Activated CD4-positive, alpha-beta memory T cell treated with anti-CD3 and anti-CD28 coated beads, Interleukin-2, amount 10 ng/mL, durations not matched to agents 7 days and 5 days (primary cell): ENCODE measurements around the gene SLC2A13. TPM values are rescaled to one million over a fixed set of nuclear protein-coding genes. Genes with fewer than 3 reads are reported as not detected.

Experiments used
- CTCF ChIA-PET: fragments of 350-600 bp; sonication (Branson Sonifier 250); formaldehyde crosslinking; loops from one replicate; lab custom pipeline; 2021; ENCODE audit warnings: antibody characterized with exemption, inconsistent platforms; lab: Charles Lee
- POLR2A ChIA-PET: fragments of 350-600 bp; sonication (Branson Sonifier 250); formaldehyde crosslinking; loops from one replicate; lab custom pipeline; 2021; ENCODE audit warnings: antibody characterized with exemption; lab: Charles Lee
- DNase-seq: peaks from one replicate; pipeline ENCODE4 v3.0.0-alpha.2; 2020
- H3K27ac Mint-ChIP-seq: one replicate; pipeline ENCODE4 v1.8.0; 2021; ENCODE audit warnings: mild to moderate bottlenecking, mixed read lengths
- H3K27me3 Mint-ChIP-seq: one replicate; pipeline ENCODE4 v1.8.0; 2021; ENCODE audit warnings: mixed read lengths
- H3K36me3 Mint-ChIP-seq: one replicate; pipeline ENCODE4 v1.8.0; 2021; ENCODE audit warnings: low read depth, mixed read lengths
- H3K4me1 Mint-ChIP-seq: one replicate; pipeline ENCODE4 v1.8.0; 2021; ENCODE audit warnings: mixed read lengths
- H3K4me3 Mint-ChIP-seq: one replicate; pipeline ENCODE4 v1.8.0; 2021; ENCODE audit warnings: mild to moderate bottlenecking, mixed read lengths
- H3K9me3 Mint-ChIP-seq: one replicate; pipeline ENCODE4 v1.8.0; 2021; ENCODE audit warnings: mixed read lengths
- total RNA-seq, 2 experiments: library from RNA; stranded (reverse); gene quantifications; one replicate each; pipeline ENCODE4 v1.2.3, GENCODE V29; 2021

The SLC2A13 gene
- total RNA-seq, 2 experiments from 2014 or later: 3.2 to 3.4 TPM

DNA sequence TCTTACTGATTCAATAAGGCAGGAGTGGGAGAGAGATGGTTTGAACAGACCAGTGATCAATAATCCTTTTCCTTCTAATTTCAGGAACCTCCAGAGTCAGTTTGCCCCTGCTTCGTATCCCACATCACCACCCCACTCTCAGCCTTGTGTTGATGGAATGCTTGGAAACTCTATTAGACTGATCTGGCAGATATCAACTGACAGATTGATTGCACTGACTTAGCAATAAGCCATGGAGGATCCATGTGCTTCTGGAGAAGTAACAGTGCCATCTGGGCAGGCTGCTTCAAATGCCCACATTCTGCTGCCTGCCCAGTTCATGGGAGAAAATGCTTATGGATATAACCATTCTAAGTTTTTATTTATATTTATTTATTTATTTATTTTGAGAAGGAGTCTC lies 218.0 kb downstream of the SLC2A13 start:
- no peak overlapping the region for H3K4me3 Mint-ChIP-seq
- no peaks in the 10 kb centered on the region for H3K27me3 Mint-ChIP-seq
- no peaks in the 10 kb centered on the region for H3K4me1 Mint-ChIP-seq
- no peaks in the 10 kb centered on the region for H3K36me3 Mint-ChIP-seq
- DNase-seq: no peak
- ChIA-PET CTCF (no interaction called here), POLR2A (no interaction called here)
- no peaks in the 10 kb centered on the region for H3K9me3 Mint-ChIP-seq
- no peak overlapping the region for H3K27ac Mint-ChIP-seq

DNA sequence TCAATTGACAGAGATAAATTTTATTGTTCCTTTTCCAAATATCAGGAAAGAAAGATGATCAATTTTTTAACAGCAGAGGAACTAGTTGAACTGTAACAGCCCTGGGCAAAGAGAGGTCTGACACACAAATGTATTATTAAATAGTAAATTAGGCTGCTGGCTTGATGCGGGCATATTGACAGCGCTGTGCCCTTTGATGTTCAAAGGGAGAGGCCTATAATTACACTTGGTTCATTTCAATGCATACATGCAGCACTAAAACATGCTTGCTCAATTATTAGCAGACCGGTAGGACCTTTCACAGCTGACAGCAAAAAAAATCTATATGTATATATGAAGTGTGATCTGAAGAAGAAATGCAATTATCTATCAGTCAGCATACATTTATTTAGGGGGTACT lies 219.8 kb downstream of the SLC2A13 start:
- Mint-ChIP-seq H3K4me1 (no peaks in the 10 kb centered on the region), H3K9me3 (no peaks in the 10 kb centered on the region), H3K27me3 (no peaks in the 10 kb centered on the region), H3K27ac (no peak overlapping the region), H3K4me3 (no peak overlapping the region), H3K36me3 (no peaks in the 10 kb centered on the region)
- CTCF ChIA-PET: no interaction called here
- no peak for DNase-seq
- POLR2A ChIA-PET: no interaction called here

DNA sequence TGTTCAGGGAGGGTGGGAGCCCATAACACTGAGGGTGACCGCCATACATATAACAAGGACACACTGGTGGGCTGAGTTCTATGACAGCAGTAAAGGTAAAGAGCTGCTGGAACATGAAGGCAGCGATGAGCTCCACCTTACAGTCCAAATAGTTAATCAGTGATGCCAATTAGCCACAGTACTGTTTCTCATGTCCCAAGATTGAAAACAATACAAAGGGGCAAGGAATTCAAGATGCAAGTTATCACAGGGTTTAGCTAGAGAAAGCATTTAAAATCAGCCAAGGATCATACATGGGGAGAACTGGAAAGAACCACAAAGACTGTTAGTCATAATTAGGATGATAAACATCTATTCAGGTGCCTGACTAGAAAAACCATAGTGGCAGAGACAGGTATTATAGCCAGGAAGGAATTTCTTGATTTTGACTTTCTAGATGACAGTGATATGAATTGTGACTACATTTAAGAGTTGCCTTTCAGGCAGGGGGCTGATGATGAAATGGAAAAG lies 221.2 kb downstream of the SLC2A13 start:
- POLR2A ChIA-PET: no interaction called here
- CTCF ChIA-PET: no interaction called here

DNA sequence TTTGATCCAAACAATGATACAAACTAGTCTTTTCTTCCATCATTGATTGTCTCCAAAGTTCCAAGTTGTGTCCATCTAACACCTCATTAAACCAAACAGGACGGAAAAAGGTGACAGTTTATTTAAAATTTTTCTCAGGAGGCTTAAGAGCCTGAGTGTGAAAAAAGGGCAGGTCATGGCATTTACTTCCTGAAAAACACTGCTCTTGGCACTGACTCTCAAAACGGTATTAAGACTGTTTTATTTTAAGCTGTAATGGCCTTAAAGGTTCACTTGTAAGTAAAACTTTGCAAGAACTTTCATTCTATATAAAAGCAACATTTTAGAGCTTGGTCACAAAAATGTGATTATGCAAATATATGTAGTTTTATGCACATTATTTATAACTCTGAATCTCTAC lies 222.5 kb downstream of the SLC2A13 start:
- no peak overlapping the region for H3K27ac Mint-ChIP-seq
- H3K4me1 Mint-ChIP-seq: no peaks in the 10 kb centered on the region
- no peak for DNase-seq
- H3K36me3 Mint-ChIP-seq: no peaks in the 10 kb centered on the region
- ChIA-PET CTCF (no interaction called here), POLR2A (no interaction called here)
- peaks cover 5% of the 10 kb centered on the region for H3K9me3 Mint-ChIP-seq
- H3K4me3 Mint-ChIP-seq: no peak overlapping the region
- H3K27me3 Mint-ChIP-seq: no peaks in the 10 kb centered on the region

More for the DNA sequence above, 221.2 kb downstream of the SLC2A13 start:
- DNase-seq: no peak
- Mint-ChIP-seq H3K9me3 (peaks cover 2% of the 10 kb centered on the region), H3K4me1 (no peaks in the 10 kb centered on the region), H3K27ac (no peak overlapping the region), H3K27me3 (no peaks in the 10 kb centered on the region), H3K4me3 (no peak overlapping the region), H3K36me3 (no peaks in the 10 kb centered on the region)

DNA sequence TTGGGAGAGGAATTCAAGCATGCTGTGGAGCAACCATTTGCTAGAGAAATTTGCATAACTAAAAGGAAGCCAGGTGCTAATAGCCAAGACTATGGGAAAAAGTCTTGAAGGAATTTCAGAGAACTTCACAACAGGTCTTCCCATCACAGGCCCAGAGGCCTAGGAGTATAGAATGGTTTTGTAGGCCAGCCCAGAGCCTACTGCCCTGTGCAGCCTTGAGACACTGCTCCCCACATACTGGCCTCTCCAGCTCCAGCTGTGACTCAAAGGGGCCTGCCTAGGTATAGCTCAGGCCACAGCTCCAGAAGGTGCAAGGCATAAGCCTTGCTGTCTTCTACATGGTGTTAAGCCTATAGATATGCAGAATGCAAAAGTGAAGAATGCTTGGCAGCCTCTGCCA lies 227.1 kb downstream of the SLC2A13 start:
- CTCF ChIA-PET: no interaction called here
- DNase-seq: no peak
- no peaks in the 10 kb centered on the region for H3K36me3 Mint-ChIP-seq
- no peaks in the 10 kb centered on the region for H3K4me1 Mint-ChIP-seq
- H3K27me3 Mint-ChIP-seq: no peaks in the 10 kb centered on the region
- POLR2A ChIA-PET: no interaction called here
- H3K4me3 Mint-ChIP-seq: no peak overlapping the region
- no peak overlapping the region for H3K27ac Mint-ChIP-seq
- H3K9me3 Mint-ChIP-seq: peaks cover 13% of the 10 kb centered on the region

DNA sequence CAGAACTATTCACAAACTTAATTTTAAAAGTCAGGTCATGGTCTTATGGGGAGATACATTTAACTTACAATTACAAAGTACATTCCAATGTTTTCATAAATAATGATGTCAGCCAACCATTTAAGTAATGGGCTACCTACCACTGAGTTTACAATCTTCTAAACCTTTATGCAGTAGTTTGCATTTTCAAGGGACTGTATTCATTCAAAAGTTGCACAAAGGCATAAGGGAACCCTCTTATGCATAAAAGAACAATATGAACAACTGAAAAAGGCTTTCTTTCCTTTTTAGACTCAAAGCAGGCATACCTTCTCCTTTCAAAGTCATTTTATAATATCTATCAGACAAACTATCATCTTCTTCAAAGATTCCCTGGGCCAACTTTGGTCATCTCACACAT lies 230.2 kb downstream of the SLC2A13 start:
- Mint-ChIP-seq H3K4me1 (no peaks in the 10 kb centered on the region), H3K9me3 (peaks cover 13% of the 10 kb centered on the region), H3K27me3 (no peaks in the 10 kb centered on the region), H3K27ac (no peak overlapping the region), H3K36me3 (no peaks in the 10 kb centered on the region), H3K4me3 (no peak overlapping the region)
- no peak for DNase-seq
- ChIA-PET POLR2A (no interaction called here), CTCF (no interaction called here)

DNA sequence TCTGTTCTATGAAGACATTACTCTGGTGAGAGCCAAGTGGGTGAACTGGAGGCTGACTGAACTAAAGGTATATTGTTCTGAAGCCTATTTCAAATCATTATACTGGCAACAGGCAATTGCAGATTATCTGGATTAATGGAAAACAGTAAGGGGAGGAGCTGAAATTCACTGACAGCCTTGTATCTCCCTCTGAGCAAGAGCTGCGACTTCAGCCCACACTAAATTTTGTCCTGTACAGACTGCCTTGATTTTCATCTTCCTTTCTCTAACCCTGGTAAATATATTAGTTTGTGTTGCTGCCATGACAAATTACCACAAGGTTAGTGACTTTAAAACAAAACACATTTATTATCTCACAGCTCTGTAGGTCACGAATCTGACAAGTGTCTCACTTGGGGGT lies 231.1 kb downstream of the SLC2A13 start:
- peaks cover 10% of the 10 kb centered on the region for H3K9me3 Mint-ChIP-seq
- DNase-seq: no peak
- ChIA-PET POLR2A (no interaction called here), CTCF (no interaction called here)
- H3K27me3 Mint-ChIP-seq: no peaks in the 10 kb centered on the region
- no peaks in the 10 kb centered on the region for H3K4me1 Mint-ChIP-seq
- H3K27ac Mint-ChIP-seq: no peak overlapping the region
- no peak overlapping the region for H3K4me3 Mint-ChIP-seq
- H3K36me3 Mint-ChIP-seq: no peaks in the 10 kb centered on the region

DNA sequence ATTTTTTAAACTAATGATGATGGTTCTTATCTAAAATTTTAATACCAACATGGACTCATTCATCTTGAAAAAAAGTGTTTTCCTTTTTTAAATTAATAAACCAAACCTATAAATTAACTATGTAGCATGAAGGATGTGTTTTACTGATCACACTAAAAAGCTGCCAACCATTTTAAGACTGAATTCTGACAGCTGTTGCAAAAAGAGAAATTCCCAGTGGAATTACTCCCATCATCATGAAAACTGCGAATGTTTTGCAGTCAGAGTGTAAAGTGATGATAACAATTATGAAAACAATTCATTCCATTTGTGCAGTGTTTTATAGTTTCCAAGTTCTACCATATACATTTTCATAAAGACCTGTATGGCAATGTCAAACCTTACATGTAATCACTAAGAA lies 232.8 kb downstream of the SLC2A13 start:
- Mint-ChIP-seq H3K4me3 (no peak overlapping the region), H3K4me1 (no peaks in the 10 kb centered on the region), H3K9me3 (peaks cover 4% of the 10 kb centered on the region), H3K36me3 (no peaks in the 10 kb centered on the region), H3K27me3 (no peaks in the 10 kb centered on the region), H3K27ac (no peak overlapping the region)
- no peak for DNase-seq
- CTCF ChIA-PET: interaction anchor here (1.2 kb wide), 1 partner anchor 9 kb away, joined by 3 read pairs; no protein-coding TSS in a partner anchor
- POLR2A ChIA-PET: no interaction called here

DNA sequence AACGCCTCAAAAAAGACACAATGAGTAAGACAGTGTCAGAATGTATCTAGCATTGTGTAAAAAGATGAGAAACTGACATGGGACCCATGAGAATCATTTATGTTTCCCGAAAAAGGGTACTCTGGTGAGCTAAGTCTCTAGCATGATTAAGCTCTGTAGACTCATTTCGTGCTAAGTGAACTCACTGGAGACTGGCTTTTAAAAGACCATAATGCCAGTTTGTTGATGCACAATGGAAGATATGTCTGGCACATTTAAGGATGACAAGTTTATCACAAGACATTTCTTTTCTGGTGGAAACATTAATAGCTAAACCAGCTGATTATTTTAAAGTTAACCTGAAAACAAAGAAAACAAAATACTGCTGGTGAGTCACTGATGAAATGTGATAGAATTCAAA lies 233.5 kb downstream of the SLC2A13 start:
- H3K36me3 Mint-ChIP-seq: no peaks in the 10 kb centered on the region
- CTCF ChIA-PET: interaction anchor here (1.2 kb wide), 1 partner anchor 8 kb away, joined by 3 read pairs; no protein-coding TSS in a partner anchor
- H3K9me3 Mint-ChIP-seq: peaks cover 4% of the 10 kb centered on the region

DNA sequence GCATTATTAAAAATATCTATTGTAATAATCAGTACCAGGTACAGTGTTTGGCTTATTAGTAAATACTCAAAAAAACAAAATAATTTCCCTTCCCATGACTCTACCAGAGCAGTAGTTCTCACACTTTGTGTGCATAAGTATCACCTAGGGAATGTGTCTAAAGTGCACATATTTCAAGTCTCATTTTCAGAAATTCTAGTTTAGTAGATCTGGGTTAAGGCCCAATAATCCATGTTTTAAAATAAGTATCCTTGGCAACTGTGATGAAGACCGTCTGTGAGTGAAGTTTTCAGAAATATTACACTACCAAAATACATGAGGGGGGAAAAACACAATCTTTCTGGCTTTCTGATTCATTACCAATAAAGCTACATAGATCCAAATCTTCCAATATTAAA lies 237.6 kb downstream of the SLC2A13 start:
- Mint-ChIP-seq H3K4me1 (no peaks in the 10 kb centered on the region), H3K9me3 (no peaks in the 10 kb centered on the region), H3K27ac (no peak overlapping the region), H3K36me3 (no peaks in the 10 kb centered on the region), H3K4me3 (no peak overlapping the region), H3K27me3 (no peaks in the 10 kb centered on the region)
- ChIA-PET POLR2A (no interaction called here), CTCF (no interaction called here)
- no peak for DNase-seq

More for the DNA sequence above, 233.5 kb downstream of the SLC2A13 start:
- no peak overlapping the region for H3K27ac Mint-ChIP-seq
- no peak overlapping the region for H3K4me3 Mint-ChIP-seq
- no peaks in the 10 kb centered on the region for H3K4me1 Mint-ChIP-seq
- H3K27me3 Mint-ChIP-seq: no peaks in the 10 kb centered on the region
- DNase-seq: no peak
- POLR2A ChIA-PET: no interaction called here

DNA sequence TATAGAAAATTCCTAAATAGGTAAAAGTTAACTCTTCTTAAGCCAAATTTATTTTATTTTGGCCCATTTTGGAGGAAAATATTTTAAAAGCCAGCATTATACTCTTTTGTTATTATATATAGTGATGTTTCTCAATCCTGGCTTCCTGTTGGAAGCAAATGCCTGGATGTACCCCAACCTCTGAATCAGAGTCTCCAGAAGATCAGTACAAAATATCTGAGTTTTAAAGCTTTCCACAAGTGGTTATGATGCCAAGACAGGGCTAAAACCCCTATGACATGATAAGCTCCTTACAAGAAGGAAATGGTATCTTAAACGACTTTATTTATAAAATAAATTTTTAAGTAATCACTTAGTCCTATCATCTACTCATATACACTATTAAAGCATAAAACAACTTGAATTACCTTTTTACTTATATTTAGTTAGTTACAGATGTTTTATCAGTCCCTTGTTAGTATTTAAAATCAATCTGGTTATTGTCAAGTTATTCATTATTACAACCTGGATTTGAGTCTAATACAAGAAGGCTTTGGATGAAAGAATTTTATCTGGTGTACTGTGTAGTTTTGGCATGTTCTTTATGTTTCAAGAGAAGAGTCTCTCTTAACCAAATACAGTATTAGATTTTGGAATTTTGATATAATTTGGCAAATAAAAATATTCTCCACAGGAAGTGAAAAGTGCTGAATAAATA lies 238.1 kb downstream of the SLC2A13 start:
- no peak for DNase-seq
- H3K27me3 Mint-ChIP-seq: no peaks in the 10 kb centered on the region

DNA sequence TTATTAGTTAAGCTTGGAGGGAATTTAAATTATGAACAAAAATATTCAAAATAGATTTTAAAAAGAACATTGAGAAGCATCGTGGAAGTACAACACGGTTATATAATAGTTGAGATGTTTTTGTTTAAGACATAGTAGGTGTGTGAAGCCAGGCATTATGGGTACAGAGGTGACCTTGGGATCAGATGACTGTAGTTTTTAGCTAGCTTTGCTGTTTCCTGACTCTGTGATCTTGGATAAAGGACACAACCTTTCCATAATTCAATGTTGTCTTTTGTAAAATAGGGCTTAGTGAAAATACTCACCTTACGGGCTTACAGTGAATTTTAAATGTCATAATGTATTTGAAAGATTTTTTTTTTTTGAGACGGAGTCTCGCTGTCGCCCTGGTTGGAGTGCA lies 239.7 kb downstream of the SLC2A13 start:
- H3K36me3 Mint-ChIP-seq: no peaks in the 10 kb centered on the region
- H3K27me3 Mint-ChIP-seq: no peaks in the 10 kb centered on the region
- no peak for DNase-seq
- H3K4me3 Mint-ChIP-seq: no peak overlapping the region
- no peaks in the 10 kb centered on the region for H3K4me1 Mint-ChIP-seq
- ChIA-PET CTCF (no interaction called here), POLR2A (no interaction called here)
- H3K27ac Mint-ChIP-seq: no peak overlapping the region
- no peaks in the 10 kb centered on the region for H3K9me3 Mint-ChIP-seq

More for the DNA sequence above, 238.1 kb downstream of the SLC2A13 start:
- Mint-ChIP-seq H3K27ac (no peak overlapping the region), H3K4me1 (no peaks in the 10 kb centered on the region), H3K36me3 (no peaks in the 10 kb centered on the region), H3K4me3 (no peak overlapping the region), H3K9me3 (no peaks in the 10 kb centered on the region)
- ChIA-PET POLR2A (no interaction called here), CTCF (no interaction called here)

DNA sequence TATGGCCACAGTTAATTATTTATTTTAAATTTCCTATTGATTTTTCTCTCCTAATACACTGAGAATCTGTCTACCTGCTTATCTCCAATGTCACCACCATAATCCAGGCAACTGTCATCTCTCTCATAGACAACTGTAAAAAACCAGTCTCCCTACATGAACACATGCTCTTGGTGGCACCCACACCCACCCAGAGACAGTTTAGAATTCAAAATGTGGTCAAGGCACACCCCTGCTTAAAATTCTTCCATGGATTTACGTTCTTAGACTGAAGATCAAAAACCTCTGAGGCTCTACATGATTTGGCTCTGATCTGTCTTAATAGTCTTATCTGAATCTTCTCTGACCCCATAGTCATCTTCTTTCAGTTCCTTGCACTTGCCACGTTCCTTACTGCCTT lies 245.2 kb downstream of the SLC2A13 start:
- DNase-seq: no peak
- H3K4me1 Mint-ChIP-seq: no peaks in the 10 kb centered on the region
- no peaks in the 10 kb centered on the region for H3K9me3 Mint-ChIP-seq
- no peaks in the 10 kb centered on the region for H3K27me3 Mint-ChIP-seq
- no peak overlapping the region for H3K27ac Mint-ChIP-seq
- no peak overlapping the region for H3K4me3 Mint-ChIP-seq
- no peaks in the 10 kb centered on the region for H3K36me3 Mint-ChIP-seq
- ChIA-PET CTCF (no interaction called here), POLR2A (no interaction called here)

DNA sequence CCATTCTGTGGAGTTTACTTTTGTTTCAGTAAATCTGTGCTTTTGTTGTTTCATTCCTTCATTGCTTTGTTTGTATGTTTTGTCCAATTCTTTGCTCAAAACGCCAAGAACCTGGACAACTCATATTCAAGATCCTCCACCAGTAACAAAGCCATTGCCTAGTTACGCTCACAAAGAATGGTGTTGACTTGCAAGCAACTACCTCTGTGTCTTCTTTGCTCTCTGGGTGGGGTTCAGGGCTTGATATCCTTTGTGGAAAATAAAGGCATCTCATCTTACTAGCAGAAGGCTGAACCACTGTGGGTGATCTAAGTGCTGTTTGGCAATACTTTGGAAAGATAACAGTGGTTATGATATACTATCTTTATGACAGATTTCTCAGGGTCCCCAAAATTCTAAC lies 252.9 kb downstream of the SLC2A13 start:
- no peaks in the 10 kb centered on the region for H3K27me3 Mint-ChIP-seq
- H3K4me3 Mint-ChIP-seq: no peak overlapping the region
- POLR2A ChIA-PET: no interaction called here
- H3K4me1 Mint-ChIP-seq: no peaks in the 10 kb centered on the region
- H3K9me3 Mint-ChIP-seq: no peaks in the 10 kb centered on the region
- H3K36me3 Mint-ChIP-seq: no peaks in the 10 kb centered on the region
- CTCF ChIA-PET: no interaction called here
- H3K27ac Mint-ChIP-seq: no peak overlapping the region
- DNase-seq: no peak
